ENCODE data around the gene SEZ6. TPM values are rescaled to one million over a fixed set of nuclear protein-coding genes. Genes with fewer than 3 reads are reported as not detected.

The SEZ6 gene
- total RNA-seq, 1 experiment from 2014 or later = not detected

DNA sequence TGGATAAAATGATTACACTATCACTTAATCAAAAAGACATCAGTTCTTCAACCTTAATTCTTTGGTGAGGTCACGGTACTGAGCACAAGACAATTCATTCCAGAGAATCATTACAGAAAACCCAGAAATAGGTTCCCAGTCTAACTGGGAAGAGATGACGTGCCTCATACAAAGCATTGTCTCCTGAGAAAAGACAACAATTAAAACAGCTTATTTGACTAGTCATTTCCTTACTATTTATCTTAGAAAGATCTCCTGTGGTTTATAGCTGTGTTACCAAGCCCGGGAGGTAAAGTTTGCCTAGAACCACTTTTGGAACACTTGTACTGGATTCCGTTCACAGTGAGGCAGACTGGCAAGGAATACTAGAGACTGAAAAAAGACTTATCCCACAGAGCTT is 59.6 kb downstream of the SEZ6 start:
- ChIA-PET POLR2A (ENCODE audit: unreplicated experiment) (interaction anchor here (0.7 kb wide), 1 partner anchor 182 kb away, joined by 3 read pairs; no protein-coding TSS in a partner anchor), CTCF (interaction anchor here (0.9 kb wide), 1 partner anchor 44 kb away, joined by 3 read pairs; no protein-coding TSS in a partner anchor)
- DNase-seq = peak; percentile 83
- Histone ChIP-seq H3K4me1 (ENCODE audit: insufficient read depth, low read length) (peaks cover 32% of the 10 kb centered on the region), H3K4me2 (ENCODE audit: low read length) (peak overlapping the region; percentile 93), H3F3A (ENCODE audit: low read length, unreplicated experiment) (no peaks in the 10 kb centered on the region), H3K27me3 (ENCODE audit: low read length) (no peaks in the 10 kb centered on the region), H3K9ac (ENCODE audit: low read length) (peak overlapping the region; percentile 85), H2AFZ (ENCODE audit: low read length) (no peak overlapping the region), H3K79me2 (ENCODE audit: low read length) (peaks cover 90% of the 10 kb centered on the region), H3K9me2 (replicated peaks; ENCODE audit: low read length) (no peaks in the 10 kb centered on the region), H3K4me3 (ENCODE audit: low read length) (peak overlapping the region; percentile 35; the same call in 1 of the 2 replicates), H4K20me1 (ENCODE audit: low read length) (no peaks in the 10 kb centered on the region), H3K27ac (ENCODE audit: low read length) (peak overlapping the region; percentile 99), H3K9me3 (ENCODE audit: low read length) (no peaks in the 10 kb centered on the region), H3K36me3 (ENCODE audit: low read depth, low read length) (peaks cover 15% of the 10 kb centered on the region; the same call in 1 of the 2 replicates)
- intact Hi-C loops (cut with micrococcal nuclease) = loop anchor here (1.0 to 5.0 kb wide), 2 partner anchors 20 to 44 kb away; partner anchors contain the start of gene DHRS13
- peak; percentile 62 for ATAC-seq
- BruUV-seq (replicated peaks) = no TSS peak
- TF ChIP-seq EZH2 (IDR thresholded peaks at IDR 0.05; ENCODE audit: low read length, unreplicated experiment) = no peak

DNA sequence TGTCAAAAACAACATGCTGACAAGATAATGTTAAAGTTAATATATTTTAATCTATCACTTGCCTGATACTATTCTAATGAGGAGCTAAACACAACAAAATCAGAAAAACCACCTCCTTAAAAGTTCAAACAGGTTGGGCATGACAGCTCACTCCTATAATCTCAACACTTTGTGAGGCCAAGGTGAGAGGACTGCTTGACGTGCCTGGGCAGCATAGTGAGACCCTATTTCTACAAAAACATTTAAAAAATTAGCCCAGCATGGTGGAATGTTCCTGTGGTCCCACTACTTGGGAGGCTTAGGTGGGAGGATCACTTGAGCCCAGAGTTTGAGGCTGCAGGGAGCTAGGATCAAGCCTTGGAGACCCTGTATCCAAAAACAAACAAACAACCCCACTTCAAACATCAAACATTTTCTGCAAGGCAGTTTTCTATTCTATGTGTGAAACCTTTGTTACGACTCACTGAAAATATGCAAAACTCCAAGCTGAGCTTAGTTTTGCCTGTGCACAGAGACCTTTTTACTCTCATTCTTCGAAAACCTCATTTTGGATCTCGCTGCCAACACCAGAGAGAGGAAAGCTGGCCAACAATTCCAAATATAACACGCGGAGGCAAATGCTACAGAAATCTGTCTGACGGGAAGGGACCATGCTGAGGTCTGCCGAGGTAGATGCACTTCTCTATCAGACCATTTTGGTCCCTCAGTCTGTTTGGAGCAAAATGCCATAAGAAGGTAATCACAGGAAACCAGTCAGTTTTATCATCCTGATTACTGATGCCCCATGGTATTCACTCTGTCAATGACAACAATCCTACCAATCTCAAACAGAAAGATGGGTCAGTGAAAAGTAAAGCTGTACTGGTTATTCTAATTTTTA is 60.7 kb downstream of the SEZ6 start:
- H3K27ac ChIP-seq (ENCODE audit: low read length) = peak overlapping the region; percentile 99
- no peak for TF ChIP-seq EZH2 (IDR thresholded peaks at IDR 0.05; ENCODE audit: low read length, unreplicated experiment)
- TF ChIP-seq, protein P1, sequence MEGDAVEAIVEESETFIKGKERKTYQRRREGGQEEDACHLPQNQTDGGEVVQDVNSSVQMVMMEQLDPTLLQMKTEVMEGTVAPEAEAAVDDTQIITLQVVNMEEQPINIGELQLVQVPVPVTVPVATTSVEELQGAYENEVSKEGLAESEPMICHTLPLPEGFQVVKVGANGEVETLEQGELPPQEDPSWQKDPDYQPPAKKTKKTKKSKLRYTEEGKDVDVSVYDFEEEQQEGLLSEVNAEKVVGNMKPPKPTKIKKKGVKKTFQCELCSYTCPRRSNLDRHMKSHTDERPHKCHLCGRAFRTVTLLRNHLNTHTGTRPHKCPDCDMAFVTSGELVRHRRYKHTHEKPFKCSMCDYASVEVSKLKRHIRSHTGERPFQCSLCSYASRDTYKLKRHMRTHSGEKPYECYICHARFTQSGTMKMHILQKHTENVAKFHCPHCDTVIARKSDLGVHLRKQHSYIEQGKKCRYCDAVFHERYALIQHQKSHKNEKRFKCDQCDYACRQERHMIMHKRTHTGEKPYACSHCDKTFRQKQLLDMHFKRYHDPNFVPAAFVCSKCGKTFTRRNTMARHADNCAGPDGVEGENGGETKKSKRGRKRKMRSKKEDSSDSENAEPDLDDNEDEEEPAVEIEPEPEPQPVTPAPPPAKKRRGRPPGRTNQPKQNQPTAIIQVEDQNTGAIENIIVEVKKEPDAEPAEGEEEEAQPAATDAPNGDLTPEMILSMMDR (conservative IDR thresholded peaks at IDR 0.05; ENCODE audit: low read depth, low read length) = no peak
- H3K4me2 ChIP-seq (ENCODE audit: low read length) = peak overlapping the region; percentile 93
- H3K4me3 ChIP-seq (ENCODE audit: low read length) = no peak overlapping the region
- peaks cover 16% of the 10 kb centered on the region; the same call in 1 of the 2 replicates for H3K36me3 ChIP-seq (ENCODE audit: low read depth, low read length)
- no TSS peak for BruUV-seq (replicated peaks)
- H4K20me1 ChIP-seq (ENCODE audit: low read length) = no peaks in the 10 kb centered on the region
- H3K9me3 ChIP-seq (ENCODE audit: low read length) = no peaks in the 10 kb centered on the region
- H3K4me1 ChIP-seq (ENCODE audit: insufficient read depth, low read length) = peaks cover 32% of the 10 kb centered on the region
- peak overlapping the region; percentile 80 for H3K9ac ChIP-seq (ENCODE audit: low read length)
- no peaks in the 10 kb centered on the region for H3F3A ChIP-seq (ENCODE audit: low read length, unreplicated experiment)
- DNase-seq = peak; percentile 29
- POLR2A ChIA-PET (ENCODE audit: unreplicated experiment) = no interaction called here
- no peak overlapping the region for H2AFZ ChIP-seq (ENCODE audit: low read length)
- ATAC-seq = no peak
- CTCF ChIA-PET = no interaction called here
- intact Hi-C loops (cut with micrococcal nuclease) = loop anchor here (5.0 kb wide), 1 partner anchor 43 kb away; the partner anchor contains the start of gene DHRS13
- H3K79me2 ChIP-seq (ENCODE audit: low read length) = peaks cover 94% of the 10 kb centered on the region
- H3K9me2 ChIP-seq (replicated peaks; ENCODE audit: low read length) = no peaks in the 10 kb centered on the region
- no peaks in the 10 kb centered on the region for H3K27me3 ChIP-seq (ENCODE audit: low read length)

DNA sequence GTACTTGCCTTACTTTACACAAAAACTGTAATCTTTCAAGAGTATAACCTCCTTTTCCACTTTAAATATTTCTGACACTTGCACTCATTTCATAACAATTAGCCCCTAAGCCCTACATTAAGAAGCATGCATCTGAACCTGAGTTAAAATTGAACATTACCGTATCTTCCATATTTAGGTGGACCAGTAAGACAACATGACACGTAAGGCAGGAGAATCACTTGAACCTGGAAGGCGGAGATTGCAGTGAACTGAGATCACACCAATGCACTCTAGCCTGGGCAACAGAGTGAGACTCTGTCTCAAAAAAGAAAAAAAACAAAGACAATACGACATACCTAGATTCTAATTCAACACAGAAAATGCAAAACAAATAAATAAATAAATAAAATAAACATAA is 61.5 kb downstream of the SEZ6 start:
- CTCF ChIA-PET = no interaction called here

More for the DNA sequence above, 61.5 kb downstream of the SEZ6 start:
- BruUV-seq (replicated peaks) = no TSS peak
- peaks cover 4% of the 10 kb centered on the region; the same call in 1 of the 2 replicates for H4K20me1 ChIP-seq (ENCODE audit: low read length)
- no peak overlapping the region for H3K4me3 ChIP-seq (ENCODE audit: low read length)
- DNase-seq (no peak), ATAC-seq (no peak)
- H3K27ac ChIP-seq (ENCODE audit: low read length) = no peak overlapping the region
- H3K9me2 ChIP-seq (replicated peaks; ENCODE audit: low read length) = no peaks in the 10 kb centered on the region
- no peak overlapping the region for H3K9ac ChIP-seq (ENCODE audit: low read length)
- H3K27me3 ChIP-seq (ENCODE audit: low read length) = no peaks in the 10 kb centered on the region
- intact Hi-C loops (cut with micrococcal nuclease) = no loop called here
- no peak overlapping the region for H3K4me2 ChIP-seq (ENCODE audit: low read length)
- H2AFZ ChIP-seq (ENCODE audit: low read length) = no peak overlapping the region
- POLR2A ChIA-PET (ENCODE audit: unreplicated experiment) = no interaction called here
- peaks cover 94% of the 10 kb centered on the region for H3K79me2 ChIP-seq (ENCODE audit: low read length)
- TF ChIP-seq, protein P1 (conservative IDR thresholded peaks at IDR 0.05; ENCODE audit: low read depth, low read length) = no peak
- no peak for TF ChIP-seq EZH2phosphoT487 (IDR thresholded peaks at IDR 0.05; ENCODE audit: borderline replicate concordance, low read length)
- TF ChIP-seq EZH2 (IDR thresholded peaks at IDR 0.05; ENCODE audit: low read length, unreplicated experiment) = no peak
- H3K36me3 ChIP-seq (ENCODE audit: low read depth, low read length) = peaks cover 20% of the 10 kb centered on the region; the same call in 1 of the 2 replicates
- H3K4me1 ChIP-seq (ENCODE audit: insufficient read depth, low read length) = peaks cover 32% of the 10 kb centered on the region
- no peaks in the 10 kb centered on the region for H3K9me3 ChIP-seq (ENCODE audit: low read length)
- no peaks in the 10 kb centered on the region for H3F3A ChIP-seq (ENCODE audit: low read length, unreplicated experiment)
